GM19023 (cell line): ENCODE data around the gene OR11A1.
"Not testable (repeated sequence)": the region's sequence is repeated elsewhere in the genome, so short reads cannot be mapped to it uniquely, and the experiment has no call there.

Source experiments
- ATAC-seq: cut with Tn5 transposase; IDR thresholded peaks from one replicate; pipeline ENCODE4 v1.9.1; 2021; ENCODE audit warnings: mild to moderate bottlenecking, moderate library complexity; ENCODE audit not compliant: unreplicated experiment

OR11A1 gene

DNA sequence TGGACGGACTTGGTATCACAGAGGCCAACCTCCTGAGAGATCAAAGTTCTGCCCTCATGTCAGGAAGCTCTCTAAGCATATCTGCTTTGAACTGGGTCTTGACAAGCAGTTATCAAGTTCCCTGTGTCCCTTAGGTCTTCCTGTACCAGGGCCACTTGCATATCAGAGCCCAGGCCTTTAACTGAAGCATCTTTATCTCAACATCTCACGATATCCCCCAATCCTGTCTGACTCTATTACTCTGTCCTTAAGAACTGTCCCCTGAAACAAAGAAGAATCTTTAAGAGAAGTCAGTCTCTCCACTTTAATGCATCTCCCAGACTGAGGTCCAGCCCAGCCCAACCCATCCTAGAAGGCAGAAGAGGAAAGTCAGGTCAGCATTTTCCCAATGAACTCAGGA, 22.7 kb upstream of the OR11A1 start:
- no peak for ATAC-seq

DNA sequence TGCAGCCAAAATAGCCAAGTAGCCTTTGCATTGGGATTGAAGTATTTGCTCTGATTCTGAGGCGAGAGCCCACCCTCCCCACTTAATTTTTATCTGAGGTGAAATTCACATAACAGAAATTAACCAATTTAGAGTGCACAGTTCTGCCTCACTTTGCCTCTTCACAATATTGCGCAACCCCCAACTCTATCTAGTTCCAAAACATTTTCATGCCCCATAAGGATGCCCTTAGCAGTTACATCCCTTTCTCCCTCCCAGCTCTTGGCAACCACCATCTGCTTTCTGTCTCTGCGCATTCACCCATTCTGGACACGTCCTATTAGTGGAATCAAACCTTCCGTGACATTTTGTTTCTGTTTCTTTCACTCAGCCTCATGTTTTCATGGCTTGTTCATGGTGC, 21.9 kb upstream of the OR11A1 start:
- no peak for ATAC-seq

DNA sequence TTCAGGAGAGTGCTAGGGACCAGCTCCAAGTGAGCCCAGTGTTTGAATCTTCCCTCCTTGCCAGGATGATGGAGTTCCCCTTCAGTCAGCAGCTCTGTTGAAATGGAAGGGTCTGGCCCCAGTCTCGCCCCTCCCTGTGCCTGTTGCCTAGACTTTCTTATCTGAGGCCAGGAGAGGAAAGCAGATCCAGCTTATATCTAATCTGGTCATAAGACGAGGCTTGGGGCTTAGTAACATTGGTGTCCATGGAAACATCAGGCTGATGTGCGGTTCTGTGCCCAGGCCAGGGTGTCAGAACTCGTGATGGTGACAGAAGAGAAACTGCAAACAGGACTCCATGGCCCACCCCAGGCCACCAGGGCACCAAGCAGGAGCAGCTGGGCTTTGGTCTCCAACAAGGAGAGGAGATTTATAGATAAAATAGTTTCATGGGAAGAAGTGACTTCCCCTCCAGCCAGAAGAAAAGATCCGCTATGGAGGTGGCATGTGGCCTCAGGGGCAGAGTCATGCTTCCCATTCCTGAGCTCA, 21.1 kb upstream of the OR11A1 start:
- ATAC-seq: no peak

DNA sequence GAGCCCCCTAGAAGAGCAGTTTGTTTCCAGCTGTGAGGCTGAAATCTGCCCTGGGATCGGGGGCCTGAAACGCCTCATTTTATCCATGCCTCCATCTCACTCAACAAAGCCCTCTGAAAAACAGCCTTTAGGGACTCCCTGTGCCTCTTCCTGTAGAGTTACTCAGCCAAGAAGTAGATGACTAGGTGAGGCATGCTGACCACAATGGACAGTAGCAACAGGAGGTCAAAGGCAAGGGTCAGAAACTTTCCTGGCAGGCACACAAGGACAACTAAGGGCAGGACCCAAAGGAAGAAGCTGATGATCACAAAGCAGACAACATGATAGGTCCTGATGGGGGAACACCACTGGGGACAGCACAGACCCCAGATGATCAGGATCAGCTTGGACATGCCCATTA, 18.1 kb upstream of the OR11A1 start:
- no peak for ATAC-seq

DNA sequence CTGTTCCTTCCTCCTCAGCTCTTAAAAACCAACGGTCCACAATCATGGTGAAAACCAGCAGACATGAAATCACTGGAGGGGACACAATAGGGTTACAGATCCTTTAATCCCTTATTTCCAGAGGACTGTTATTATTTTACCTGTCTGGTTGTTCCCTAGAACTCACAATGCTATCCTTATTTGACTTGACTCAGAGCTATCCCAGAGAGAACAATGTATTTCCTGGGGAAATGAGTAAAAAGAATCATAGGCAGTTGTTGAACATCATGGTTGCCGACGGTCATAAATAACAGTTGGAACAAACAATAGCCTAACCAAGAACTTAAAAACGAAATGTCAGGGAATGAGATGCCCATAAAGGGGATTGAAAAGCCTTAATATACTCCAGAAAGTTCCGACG, 9.4 kb upstream of the OR11A1 start:
- no peak for ATAC-seq

DNA sequence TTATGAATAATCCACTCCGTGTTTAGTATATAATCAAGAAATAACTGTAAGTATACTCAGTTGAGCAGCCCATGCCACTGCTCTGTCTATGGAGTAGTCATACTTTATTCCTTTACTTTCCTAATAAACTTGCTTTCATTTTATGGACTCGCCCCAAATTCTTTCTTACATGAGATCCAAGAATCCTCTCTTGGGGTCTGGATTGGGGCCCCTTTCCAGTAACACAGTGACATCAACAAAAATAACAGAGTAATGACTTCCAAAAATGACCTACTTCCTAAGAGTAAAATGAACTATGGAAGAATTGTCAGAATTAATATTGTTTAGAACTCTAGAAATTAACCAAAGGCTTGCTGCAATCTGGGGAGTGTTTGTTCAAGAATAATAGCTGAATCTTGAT, 8.9 kb upstream of the OR11A1 start:
- ATAC-seq: no peak

DNA sequence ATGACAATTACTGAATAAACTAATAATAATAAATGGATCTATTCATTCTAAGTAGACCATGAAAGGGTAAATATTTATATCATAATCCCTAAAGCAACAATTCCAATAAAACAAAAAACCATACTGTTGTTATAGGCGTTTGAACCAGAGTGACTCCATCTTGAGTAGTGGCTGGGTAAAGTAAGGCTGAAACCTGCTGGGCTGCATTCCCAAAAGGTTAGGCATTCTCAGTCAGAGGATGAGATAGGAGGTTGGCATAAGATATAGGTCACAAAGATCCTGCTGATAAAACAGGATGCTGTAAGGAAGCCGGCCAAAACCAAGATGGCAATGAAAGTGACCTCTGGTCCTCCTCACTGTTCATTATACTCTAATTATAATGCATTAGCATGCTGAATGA, 8.4 kb upstream of the OR11A1 start:
- ATAC-seq: no peak

DNA sequence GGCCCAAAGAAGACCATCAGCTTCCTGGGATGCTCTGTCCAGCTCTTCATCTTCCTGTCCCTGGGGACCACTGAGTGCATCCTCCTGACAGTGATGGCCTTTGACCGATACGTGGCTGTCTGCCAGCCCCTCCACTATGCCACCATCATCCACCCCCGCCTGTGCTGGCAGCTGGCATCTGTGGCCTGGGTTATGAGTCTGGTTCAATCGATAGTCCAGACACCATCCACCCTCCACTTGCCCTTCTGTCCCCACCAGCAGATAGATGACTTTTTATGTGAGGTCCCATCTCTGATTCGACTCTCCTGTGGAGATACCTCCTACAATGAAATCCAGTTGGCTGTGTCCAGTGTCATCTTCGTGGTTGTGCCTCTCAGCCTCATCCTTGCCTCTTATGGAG, 5.2 kb upstream of the OR11A1 start:
- ATAC-seq: no peak

DNA sequence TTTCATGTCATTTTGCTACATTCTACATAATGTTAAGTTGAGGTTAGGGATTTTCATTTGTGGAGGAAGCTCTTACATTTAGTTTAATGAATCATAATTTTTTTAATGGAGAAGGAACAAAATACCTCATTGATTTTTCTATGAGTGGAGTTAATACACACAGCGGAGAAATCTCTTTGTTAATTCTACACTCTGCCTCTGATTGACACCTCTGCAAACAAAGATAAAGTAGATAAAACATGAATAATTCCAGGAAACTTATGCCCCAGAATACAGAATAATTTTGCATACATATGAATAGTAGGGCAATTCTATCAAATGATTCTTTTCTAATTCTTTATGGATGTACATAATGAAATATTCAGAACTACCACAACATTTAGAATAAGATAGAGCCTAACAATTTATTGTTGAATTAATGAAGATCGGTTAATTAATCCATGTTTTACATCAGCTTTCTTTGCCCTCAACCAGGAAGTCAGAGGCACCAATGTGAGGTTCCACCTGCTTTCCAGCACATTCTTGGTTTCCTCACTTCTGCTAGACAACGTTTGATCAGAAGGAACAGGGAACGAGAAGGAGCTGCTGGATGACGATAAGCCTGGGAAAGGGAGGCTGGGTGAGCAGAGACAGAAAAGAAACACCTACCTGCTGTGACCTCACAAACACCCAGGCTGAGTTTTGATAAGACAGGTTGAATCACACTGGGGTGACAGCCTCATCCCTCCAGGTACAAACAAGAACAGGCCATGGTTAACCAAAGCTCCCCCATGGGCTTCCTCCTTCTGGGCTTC, 4.3 kb upstream of the OR11A1 start:
- ATAC-seq: no peak

DNA sequence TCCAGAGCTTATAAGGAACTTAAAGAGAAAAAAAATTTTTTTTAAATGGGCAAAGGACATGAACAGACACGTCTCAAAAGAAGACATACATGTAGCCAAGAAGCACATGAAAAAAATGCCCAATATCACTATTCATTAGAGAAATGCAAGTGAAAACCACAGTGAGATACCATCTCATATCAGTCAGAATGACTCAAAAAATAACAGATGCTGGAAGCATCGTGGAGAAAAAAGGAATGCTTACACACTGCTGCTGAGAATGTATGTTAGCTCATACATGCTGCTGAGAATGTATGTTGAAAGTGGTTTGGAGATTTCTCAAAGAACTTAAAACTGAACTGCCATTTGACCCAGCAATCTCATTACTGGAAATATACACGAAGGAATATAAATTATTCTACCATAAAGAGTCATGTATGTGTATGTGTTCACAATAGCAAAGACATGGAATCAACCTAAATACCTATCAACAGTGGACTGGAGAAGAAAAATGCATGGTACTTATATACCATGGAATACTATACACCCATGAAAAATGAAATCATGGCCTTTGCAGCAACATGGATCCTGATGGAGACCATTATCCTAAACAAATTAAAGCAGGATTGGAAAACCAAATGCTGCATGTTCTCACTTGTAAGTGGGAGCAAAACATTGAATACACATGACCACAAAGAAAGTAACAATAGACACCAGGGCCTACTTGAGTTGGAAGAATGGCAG, 5.2 kb downstream of the OR11A1 start:
- no peak for ATAC-seq

DNA sequence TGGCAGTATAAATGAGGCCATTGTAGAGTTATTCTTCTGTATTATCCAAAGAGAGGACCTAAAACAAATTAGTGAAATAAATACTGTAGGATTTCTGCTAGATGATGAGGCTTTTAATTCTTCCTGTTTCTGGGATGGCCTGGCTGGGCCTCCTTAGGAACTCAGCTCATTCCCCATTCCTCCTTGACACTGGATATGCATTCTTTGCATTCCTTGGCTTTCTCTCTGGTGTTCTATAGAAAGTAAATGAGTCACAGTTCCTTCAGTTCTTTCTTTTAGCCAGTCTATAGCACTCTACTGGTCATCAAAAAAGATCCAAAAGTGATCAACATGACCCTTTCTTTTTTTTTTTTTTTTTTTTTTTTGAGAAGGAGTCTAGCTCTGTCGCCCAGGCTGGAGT, 9.2 kb downstream of the OR11A1 start:
- no peak for ATAC-seq

DNA sequence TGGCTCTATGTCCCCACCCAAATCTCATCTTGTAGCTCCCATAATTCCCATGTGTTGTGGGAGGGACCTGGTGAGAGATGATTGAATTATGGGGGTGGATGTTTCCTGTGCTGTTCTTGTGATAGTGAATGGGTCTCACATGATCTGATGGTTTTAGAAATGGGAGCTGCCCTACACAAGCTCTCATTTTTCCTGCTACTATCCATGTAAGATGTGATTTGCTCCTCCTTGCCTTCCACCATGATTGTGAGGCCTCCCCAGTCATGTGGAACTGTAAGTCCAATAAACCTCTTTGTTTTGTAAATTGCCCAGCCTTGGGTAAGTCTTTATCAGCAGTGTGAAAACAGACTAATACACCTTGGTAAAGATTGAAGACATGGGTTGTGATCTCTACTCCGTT, 12.8 kb downstream of the OR11A1 start:
- not testable (repeated sequence) for ATAC-seq

DNA sequence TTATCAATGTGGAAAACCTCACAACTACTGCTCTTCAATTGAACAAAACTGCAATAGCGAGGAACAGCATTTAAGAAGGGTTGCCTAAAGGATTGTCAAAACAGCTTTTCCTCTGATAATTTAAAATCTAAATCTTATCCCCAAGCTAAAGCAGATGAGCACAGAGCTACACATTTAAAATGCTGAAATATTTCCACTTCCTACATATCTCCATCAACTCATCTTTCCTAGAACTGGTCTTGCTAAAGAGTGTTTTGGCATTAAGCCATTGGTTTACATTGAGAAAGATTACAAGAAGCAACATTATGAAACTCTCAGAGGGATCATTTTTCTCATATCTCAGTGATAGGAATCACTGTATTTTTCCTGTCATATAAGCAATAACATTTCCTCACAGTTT, 14.2 kb downstream of the OR11A1 start:
- no peak for ATAC-seq

DNA sequence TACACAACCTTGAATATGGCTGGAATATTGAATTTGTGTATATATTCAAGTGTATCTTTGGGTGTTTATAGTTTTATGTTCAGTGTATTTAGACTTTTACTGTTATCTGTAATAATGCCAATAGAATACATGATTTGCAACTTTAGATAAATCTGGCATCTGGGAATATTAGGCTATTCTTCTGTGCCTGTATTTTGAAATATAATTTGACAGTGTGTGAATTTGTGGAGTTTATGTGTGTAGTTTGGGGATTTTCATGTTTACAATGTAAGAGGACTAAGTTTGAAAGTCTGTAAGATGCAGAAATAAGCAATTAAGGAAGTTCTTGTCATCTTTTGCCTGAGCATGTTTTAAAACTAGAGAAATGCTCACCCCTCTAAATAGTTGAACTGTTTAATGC, 17.9 kb downstream of the OR11A1 start, which contains the start of gene OR10C1:
Gene OR10C1, plus strand, starts transcription at position 301 of the 400 bp plus-strand sequence. CDS start 710 bp downstream, outside the sequence.
- no peak for ATAC-seq

DNA sequence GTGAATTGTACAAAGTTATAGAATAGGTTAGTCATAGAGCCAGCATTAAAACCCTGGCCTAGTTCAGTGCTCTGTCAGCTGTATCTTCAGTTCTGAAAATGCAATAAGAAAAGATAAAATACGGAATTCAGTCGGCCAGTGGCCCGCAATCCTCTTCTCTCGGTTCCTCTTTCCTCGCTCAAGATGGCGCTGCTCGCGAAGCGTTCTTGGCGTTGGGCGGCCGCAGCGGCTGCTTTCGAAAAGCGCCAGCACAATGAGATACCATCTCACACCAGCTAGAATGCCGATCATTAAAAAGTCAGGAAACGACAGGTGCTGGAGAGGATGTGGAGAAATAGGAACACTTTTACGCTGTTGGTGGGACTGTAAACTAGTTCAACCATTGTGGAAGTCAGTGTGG, 20.1 kb downstream of the OR11A1 start:
- ATAC-seq: not testable (repeated sequence)

DNA sequence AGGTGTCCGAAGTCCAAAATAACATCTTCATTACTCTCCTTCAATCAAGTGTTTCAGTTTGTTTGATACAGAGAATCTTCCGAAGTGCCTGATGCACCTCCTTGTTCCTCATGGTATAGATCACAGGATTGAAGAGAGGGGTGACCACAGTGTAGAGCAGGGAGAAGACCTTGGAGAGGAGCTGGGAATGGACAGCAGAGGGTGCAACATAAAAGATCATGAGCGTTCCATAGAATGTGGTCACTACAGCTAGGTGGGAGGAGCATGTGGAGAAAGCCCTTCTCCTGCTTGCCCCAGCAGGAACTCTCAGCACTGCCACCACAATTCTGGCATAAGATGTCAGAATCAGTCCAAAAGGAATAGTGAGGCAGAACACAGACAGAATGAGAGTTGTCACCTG, 30.2 kb downstream of the OR11A1 start:
- no peak for ATAC-seq

DNA sequence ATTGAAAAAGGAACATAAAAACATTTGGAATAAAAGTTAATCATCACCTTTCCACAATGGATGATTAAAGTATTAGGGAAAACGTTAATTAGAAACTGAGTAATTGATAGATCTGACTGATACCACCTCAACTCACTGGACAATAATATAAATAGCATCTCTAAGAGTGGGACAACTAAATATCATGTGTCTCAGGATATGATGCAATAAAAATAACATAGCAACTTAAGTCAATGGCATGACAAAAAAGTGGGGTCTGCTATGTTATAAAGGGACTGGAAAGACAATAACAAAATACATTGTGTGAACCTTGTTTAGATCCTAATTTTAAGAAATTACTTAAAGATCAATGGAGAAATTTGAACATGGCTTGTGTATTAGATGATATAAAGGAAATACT, 31.8 kb downstream of the OR11A1 start:
- ATAC-seq: no peak

DNA sequence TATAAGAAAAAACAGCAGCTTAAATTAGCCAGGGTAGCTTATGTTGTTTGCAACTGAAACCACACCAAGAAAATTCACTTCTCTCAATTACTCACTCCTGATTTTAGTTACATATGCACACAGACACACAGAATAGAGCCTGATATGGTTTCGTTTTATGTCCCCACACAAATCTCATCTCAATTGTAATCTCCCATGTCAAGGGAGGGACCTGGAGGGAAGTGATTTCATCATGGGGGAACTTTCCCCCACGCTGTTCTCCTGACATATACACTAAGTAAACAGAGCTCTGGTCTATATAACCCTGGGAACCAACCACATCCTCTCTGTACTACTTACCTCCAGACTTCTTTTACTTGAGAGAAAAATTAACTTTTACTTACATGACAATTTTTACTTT, 32.3 kb downstream of the OR11A1 start:
- no peak for ATAC-seq

DNA sequence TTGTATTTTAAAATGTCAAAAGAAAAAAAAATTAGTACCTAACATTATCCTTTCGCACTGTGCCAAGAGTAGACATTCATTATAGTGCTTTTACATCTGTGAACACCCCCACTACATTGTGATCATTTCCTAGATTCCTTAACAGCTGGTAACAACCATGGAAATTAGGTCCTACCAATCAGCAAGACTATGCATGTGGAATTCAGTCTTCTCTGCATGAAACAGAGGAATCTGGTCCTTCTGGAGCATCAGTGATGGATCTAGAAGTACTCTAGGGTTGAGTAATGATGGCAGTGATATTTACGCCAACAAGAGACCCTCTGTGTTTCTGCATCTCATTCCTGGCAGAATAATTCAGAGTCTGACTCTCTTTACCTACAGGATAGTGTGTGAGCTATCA, 32.7 kb downstream of the OR11A1 start:
- ATAC-seq: no peak

DNA sequence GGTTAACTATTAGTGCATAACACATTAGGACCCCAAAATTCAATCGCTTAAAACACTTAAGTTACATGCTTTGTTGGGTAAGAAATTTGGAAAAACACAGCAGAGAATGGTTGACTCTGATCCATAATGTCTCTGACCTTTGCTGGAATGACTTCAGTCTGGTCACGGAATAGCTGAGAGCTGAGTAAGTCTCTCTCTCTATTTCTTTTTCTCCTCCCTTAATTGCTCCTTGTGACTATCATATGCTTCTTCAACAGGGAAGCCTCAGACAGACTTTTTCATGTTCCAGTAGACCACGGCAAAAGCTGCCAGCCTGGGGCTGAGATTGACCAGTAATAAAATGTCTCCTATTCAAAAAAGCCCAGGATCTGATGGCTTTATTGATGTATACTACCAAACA, 37.4 kb downstream of the OR11A1 start:
- ATAC-seq: no peak

DNA sequence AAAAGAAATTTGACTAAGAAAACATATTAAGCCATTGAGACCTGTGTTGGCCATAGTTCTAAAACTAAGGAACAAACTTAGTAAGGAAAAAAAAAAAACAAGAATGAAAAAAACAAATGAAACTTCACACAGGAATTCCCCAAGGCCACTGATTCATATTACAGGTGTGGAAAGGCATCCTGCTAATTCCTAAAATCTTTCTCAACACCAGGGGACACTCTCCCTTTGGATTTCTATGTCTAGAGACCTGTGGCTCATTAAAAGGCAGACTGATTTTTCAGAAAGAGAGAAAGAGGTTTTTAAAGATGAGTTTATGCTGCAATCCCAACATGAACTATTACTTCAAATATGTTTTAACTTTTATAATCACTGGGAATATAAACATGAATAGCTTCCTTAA, 42.3 kb downstream of the OR11A1 start, which contains the start of gene OR12D1:
Gene OR12D1, plus strand, starts transcription at position 341 of the 400 bp plus-strand sequence.
- no peak for ATAC-seq

DNA sequence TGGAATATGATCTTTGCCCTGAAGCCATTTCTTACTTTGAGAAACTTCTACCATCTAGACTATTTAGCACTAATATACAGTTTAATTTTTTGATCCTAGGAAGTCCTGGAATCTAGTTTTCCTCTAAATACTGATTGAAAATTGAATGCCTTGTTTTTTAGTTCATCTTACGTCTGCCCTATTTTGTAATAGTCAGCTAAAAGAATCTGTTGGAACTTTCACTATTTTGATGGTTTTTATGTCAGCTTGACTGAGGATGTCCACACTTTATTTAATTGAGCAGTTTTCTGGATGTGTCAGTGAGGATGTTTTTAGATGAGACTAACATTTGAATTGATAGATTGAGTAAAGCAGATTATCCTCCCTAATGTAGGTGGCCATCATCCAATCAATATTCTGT, 53.1 kb downstream of the OR11A1 start:
- ATAC-seq: no peak
